OCI-LY3 (cell line): ENCODE data around the gene GRAMD1B.
"Not testable (repeated sequence)": the region's sequence is repeated elsewhere in the genome, so short reads cannot be mapped to it uniquely, and the experiment has no call there.

Experiments
- H2AFZ ChIP-seq: fragments of 200-600, 300-600 bp; shearing (Covaris generic); 2 replicates; pipeline ENCODE4 v1.6.0; 2014; ENCODE audit warnings: antibody characterized with exemption, low read depth, low read length
- H3K27ac ChIP-seq: fragments of 200-600, 300-600 bp; sonication (generic); 2 replicates; pipeline ENCODE4 v1.5.1; 2014; ENCODE audit warnings: mild to moderate bottlenecking, low read length, moderate library complexity, mixed read lengths
- H3K27me3 ChIP-seq: fragments of 200-600, 300-600 bp; sonication (generic); 2 replicates; pipeline ENCODE4 v1.6.1; 2014; ENCODE audit warnings: low read depth, low read length, mixed read lengths
- H3K36me3 ChIP-seq: fragments of 200-600, 300-600 bp; sonication (generic); replicated peaks from 2 replicates; pipeline ENCODE3; 2014; ENCODE audit warnings: low read depth, low read length, mixed read lengths
- H3K4me1 ChIP-seq: fragments of 300-600, 200-600 bp; sonication (generic); 2 replicates; pipeline ENCODE4 v1.6.1; 2014; ENCODE audit warnings: low read length, mixed read lengths
- H3K4me2 ChIP-seq: fragments of 200-600, 300-600 bp; sonication (generic); 2 replicates; pipeline ENCODE4 v1.6.1; 2014; ENCODE audit warnings: low read length, mixed read lengths
- H3K4me3 ChIP-seq: fragments of 300-600, 200-600 bp; sonication (generic); 2 replicates; pipeline ENCODE4 v1.5.1; 2014; ENCODE audit warnings: antibody characterized with exemption, mild to moderate bottlenecking, low read length, moderate library complexity
- H3K79me2 ChIP-seq: fragments of 300-600, 200-600 bp; shearing (Covaris generic); 2 replicates; pipeline ENCODE4 v1.6.1; 2014; ENCODE audit warnings: mild to moderate bottlenecking, low read length, mixed read lengths
- H3K9ac ChIP-seq: fragments of 300-600, 200-600 bp; shearing (Covaris generic); 2 replicates; pipeline ENCODE4 v1.6.0; 2014; ENCODE audit warnings: mild to moderate bottlenecking, low read length, moderate library complexity
- H3K9me3 ChIP-seq: fragments of 200-600, 300-600 bp; shearing (Covaris generic); 2 replicates; pipeline ENCODE4 v1.6.1; 2014; ENCODE audit warnings: low read length, mixed read lengths; ENCODE audit not compliant: insufficient read depth
- H4K20me1 ChIP-seq: fragments of 200-600, 300-600 bp; sonication (generic); 2 replicates; pipeline ENCODE4 v1.6.1; 2016; ENCODE audit warnings: low read length, mixed read lengths; ENCODE audit not compliant: insufficient read depth
- EZH2phosphoT487 ChIP-seq: fragments of 200-600 bp; shearing (Covaris generic); IDR thresholded peaks from 2 replicates; pipeline ENCODE4 v1.6.1; 2018; ENCODE audit warnings: antibody characterized with exemption, mixed run types, low read depth
- TF ChIP-seq, protein P1 (sequence below): fragments of 200-600, 300-600 bp; sonication (generic); IDR thresholded peaks from 2 replicates; pipeline ENCODE4 v1.5.1; 2014; ENCODE audit warnings: antibody characterized with exemption, low read length, low read depth

Gene GRAMD1B

DNA sequence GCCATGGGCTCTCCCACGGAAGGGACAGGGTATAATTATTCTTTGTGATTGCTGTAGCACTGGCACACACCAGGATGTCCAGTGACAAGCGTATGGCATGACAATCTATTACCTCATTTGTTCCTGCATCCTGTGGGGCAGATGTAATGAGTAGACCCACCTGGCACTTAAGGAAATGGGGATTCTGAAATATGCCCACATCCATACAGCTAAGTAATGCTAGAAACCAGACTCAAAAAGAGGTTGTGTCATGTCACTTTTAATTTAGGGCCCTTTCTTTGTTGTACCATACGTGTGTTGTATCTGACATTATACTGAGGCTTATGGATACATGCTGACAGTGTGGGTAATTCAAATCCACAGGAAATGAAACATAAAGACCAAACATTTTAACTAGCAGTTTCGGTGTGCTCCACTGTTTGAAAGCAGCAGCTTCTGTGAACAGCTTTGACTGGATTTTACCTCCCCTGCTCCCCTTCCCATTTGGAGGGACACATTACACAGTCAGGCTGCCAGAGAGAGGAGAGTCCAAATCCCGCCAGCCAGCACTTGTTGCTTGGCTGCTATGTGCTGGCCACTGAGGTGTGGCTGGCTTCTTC is 21.2 kb downstream of the GRAMD1B start:
- Histone ChIP-seq H3K27ac (no peak overlapping the region), H3K27me3 (peaks cover 6% of the 10 kb centered on the region), H4K20me1 (no peaks in the 10 kb centered on the region), H3K36me3 (no peaks in the 10 kb centered on the region), H3K4me1 (peaks cover 37% of the 10 kb centered on the region), H2AFZ (no peak overlapping the region), H3K4me2 (no peak overlapping the region), H3K4me3 (no peak overlapping the region), H3K79me2 (no peaks in the 10 kb centered on the region), H3K9ac (no peak overlapping the region), H3K9me3 (no peaks in the 10 kb centered on the region)
- TF ChIP-seq, protein P1, sequence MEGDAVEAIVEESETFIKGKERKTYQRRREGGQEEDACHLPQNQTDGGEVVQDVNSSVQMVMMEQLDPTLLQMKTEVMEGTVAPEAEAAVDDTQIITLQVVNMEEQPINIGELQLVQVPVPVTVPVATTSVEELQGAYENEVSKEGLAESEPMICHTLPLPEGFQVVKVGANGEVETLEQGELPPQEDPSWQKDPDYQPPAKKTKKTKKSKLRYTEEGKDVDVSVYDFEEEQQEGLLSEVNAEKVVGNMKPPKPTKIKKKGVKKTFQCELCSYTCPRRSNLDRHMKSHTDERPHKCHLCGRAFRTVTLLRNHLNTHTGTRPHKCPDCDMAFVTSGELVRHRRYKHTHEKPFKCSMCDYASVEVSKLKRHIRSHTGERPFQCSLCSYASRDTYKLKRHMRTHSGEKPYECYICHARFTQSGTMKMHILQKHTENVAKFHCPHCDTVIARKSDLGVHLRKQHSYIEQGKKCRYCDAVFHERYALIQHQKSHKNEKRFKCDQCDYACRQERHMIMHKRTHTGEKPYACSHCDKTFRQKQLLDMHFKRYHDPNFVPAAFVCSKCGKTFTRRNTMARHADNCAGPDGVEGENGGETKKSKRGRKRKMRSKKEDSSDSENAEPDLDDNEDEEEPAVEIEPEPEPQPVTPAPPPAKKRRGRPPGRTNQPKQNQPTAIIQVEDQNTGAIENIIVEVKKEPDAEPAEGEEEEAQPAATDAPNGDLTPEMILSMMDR = no peak
- TF ChIP-seq EZH2phosphoT487 = no peak

DNA sequence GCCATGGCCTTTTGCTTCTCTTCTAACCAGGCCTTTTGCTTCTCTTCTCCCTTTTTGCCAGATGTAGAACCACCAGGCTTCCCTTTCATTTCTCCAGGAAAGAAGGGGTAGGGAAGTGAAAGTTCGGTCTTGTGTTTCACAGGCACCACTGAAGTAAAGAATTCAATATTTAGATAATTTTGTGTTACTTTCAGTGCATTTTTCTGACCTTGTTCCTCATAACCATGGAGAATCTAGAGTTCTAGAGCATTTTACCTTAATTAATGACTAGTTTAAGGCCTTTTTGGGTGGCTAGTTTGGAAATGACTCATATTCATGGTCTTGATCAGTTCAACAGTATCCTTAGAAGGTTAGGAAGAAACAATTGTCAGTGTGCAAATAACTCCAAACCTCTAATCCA is 22.7 kb downstream of the GRAMD1B start:
- Histone ChIP-seq H3K36me3 (no peaks in the 10 kb centered on the region), H2AFZ (no peak overlapping the region), H3K4me2 (peak overlapping the region; percentile 5; the same call in 1 of the 2 replicates), H3K4me1 (peaks cover 40% of the 10 kb centered on the region), H3K9me3 (no peaks in the 10 kb centered on the region), H4K20me1 (no peaks in the 10 kb centered on the region), H3K27me3 (peaks cover 6% of the 10 kb centered on the region), H3K79me2 (no peaks in the 10 kb centered on the region), H3K4me3 (no peak overlapping the region), H3K27ac (no peak overlapping the region), H3K9ac (no peak overlapping the region)
- TF ChIP-seq, protein P1 = no peak
- TF ChIP-seq EZH2phosphoT487 = no peak

DNA sequence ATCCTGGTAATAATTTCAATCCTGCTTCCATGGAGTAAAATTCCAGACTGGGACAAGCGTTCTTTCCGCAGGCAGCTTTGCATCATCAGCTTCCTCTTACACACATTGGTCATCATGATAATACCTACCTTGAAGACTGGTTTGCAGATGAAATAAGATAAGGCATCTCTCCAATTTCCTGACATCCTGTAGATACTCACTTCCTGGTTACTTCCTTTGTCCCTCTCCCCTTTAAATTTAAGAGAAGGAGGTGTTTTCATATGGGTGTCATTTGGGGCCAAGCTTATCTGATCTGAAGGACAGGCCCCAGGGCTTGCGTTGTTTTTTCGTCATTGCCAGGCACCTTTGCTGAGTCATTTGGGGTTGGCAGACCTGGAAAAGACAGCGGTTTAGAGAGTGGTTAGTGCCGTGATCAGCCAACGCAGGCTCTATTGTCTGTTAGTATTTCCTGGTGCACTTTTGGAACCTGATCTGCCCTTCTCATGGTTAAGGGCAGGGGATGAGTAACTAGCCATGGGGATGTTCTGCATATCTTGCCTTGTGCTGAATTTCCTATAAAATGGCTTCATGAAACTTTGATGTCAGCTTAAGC is 24.1 kb downstream of the GRAMD1B start:
- Histone ChIP-seq H3K4me1 (peaks cover 40% of the 10 kb centered on the region), H4K20me1 (no peaks in the 10 kb centered on the region), H2AFZ (peak overlapping the region; percentile 26; the same call in 1 of the 2 replicates), H3K4me2 (peak overlapping the region; percentile 20), H3K27me3 (peaks cover 6% of the 10 kb centered on the region), H3K9me3 (no peaks in the 10 kb centered on the region), H3K36me3 (no peaks in the 10 kb centered on the region), H3K27ac (no peak overlapping the region), H3K9ac (no peak overlapping the region), H3K79me2 (no peaks in the 10 kb centered on the region), H3K4me3 (no peak overlapping the region)
- TF ChIP-seq, protein P1 = no peak
- no peak for TF ChIP-seq EZH2phosphoT487

DNA sequence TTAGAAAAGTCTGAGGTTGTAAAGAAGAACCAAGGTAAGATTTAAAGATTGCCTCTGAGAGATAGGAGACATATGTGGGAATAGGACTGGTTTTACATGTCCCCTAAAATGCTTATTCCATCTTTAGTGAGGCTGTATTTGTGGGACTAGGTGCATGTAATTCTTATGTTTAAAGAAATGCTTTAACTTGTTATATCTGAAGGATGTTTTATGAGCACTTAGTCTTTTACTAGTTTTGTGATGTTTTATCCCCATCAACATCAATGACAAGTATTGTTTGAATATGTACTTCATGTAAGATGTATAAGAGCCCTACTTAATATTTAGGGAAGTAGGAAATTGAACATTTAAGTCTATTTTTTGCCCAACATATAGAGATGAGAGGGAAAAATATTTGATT is 24.7 kb downstream of the GRAMD1B start:
- Histone ChIP-seq H2AFZ (no peak overlapping the region), H3K79me2 (no peaks in the 10 kb centered on the region), H3K36me3 (no peaks in the 10 kb centered on the region), H3K4me1 (peaks cover 40% of the 10 kb centered on the region), H3K27me3 (peaks cover 6% of the 10 kb centered on the region), H3K4me2 (0 out of 2 replicates have a peak overlapping the region, but pooled peaks have one; percentile 20), H3K9ac (no peak overlapping the region), H3K4me3 (no peak overlapping the region), H3K27ac (no peak overlapping the region), H4K20me1 (no peaks in the 10 kb centered on the region), H3K9me3 (no peaks in the 10 kb centered on the region)
- no peak for TF ChIP-seq EZH2phosphoT487
- TF ChIP-seq, protein P1 = no peak

DNA sequence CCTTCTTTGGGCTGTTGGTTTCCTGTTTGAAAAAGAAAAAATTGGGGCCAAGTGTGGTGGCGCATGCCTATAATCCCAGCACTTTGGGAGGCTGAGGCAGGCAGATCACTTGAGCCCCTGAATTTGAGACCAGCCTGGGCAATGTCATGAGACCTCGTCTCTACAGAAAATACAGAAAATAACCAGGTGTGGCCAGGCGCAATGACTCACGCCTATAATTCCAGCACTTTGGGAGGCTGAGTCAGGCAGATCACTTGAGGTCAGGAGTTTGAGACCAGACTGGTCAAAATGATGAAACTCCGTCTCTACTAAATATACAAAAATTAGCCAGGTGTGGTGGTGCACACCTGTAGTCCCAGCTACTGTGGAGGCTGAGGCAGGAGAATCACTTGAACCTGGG is 26.4 kb downstream of the GRAMD1B start:
- H3K27me3 ChIP-seq, H3K4me3 ChIP-seq, H4K20me1 ChIP-seq, H3K79me2 ChIP-seq, H2AFZ ChIP-seq, H3K27ac ChIP-seq, H3K9ac ChIP-seq, H3K9me3 ChIP-seq, H3K4me2 ChIP-seq, H3K36me3 ChIP-seq: not testable (repeated sequence)
- peaks cover 35% of the 10 kb centered on the region for H3K4me1 ChIP-seq
